GM12801 (cell line): ENCODE results near the gene BBS7.

Experiments used
- TF ChIP-seq, protein P1 (sequence below): IDR thresholded peaks from one replicate; pipeline ENCODE4 v1.5.1; 2011; ENCODE audit warnings: control low read depth; ENCODE audit not compliant: insufficient read length; ENCODE audit errors: extremely low read depth

Gene BBS7

DNA sequence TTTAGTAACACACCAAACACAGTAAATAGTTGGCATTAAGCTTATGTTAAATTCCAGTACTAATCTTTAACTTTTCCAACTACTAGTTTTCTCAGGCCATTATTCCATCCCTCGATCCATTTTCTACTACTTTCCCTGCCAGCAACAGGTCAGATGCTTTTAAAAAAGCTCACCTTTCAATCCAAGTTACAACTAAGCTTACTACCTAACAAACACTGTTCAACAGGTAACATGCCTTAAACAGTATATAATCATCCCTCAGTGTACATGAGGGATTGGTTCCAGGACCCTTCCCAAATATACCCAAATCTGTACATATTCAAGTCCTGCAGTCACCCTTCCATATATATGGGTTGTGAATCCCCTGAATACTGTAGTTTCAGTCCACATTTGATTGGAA, 52.1 kb downstream of the BBS7 start:
- TF ChIP-seq, protein P1, sequence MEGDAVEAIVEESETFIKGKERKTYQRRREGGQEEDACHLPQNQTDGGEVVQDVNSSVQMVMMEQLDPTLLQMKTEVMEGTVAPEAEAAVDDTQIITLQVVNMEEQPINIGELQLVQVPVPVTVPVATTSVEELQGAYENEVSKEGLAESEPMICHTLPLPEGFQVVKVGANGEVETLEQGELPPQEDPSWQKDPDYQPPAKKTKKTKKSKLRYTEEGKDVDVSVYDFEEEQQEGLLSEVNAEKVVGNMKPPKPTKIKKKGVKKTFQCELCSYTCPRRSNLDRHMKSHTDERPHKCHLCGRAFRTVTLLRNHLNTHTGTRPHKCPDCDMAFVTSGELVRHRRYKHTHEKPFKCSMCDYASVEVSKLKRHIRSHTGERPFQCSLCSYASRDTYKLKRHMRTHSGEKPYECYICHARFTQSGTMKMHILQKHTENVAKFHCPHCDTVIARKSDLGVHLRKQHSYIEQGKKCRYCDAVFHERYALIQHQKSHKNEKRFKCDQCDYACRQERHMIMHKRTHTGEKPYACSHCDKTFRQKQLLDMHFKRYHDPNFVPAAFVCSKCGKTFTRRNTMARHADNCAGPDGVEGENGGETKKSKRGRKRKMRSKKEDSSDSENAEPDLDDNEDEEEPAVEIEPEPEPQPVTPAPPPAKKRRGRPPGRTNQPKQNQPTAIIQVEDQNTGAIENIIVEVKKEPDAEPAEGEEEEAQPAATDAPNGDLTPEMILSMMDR: no peak

DNA sequence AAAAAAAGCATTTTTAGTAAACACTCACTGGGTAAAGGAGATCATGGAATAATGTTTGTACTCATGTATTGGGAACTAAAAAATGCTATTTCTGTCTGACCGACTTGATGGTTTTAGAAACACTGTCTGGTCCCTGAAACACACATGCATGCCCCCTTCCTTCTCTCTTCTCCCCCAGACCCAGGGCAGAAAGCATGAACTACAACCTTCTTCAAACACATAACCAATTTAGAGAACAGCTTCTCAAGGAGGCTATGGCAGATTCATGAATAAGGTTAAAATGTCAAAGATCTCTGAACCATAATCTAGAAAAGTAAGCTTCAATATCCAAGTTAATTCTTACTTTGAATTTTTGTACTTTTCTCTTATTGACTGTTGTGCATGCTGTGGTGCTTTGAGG, 52.6 kb downstream of the BBS7 start:
- TF ChIP-seq, protein P1: no peak

DNA sequence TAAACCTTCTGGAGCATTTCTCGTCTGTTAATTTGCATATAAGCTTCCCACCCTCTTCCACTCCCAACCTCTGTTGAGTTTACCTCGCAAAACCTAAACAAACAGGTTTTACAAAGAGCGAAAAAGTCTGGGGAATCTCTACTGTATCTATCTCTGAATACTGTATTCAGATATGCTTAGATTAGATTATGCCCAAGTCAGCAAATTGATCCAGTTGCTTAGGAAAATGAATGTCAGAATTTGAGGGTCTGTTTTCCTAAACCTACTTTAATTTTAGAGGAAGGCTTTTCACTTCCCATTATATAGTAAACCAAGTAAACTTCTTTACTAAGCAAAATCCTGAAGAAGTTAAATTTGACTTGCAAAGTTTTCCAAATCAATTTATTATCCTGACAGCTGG, 53.3 kb downstream of the BBS7 start:
- TF ChIP-seq, protein P1: no peak

DNA sequence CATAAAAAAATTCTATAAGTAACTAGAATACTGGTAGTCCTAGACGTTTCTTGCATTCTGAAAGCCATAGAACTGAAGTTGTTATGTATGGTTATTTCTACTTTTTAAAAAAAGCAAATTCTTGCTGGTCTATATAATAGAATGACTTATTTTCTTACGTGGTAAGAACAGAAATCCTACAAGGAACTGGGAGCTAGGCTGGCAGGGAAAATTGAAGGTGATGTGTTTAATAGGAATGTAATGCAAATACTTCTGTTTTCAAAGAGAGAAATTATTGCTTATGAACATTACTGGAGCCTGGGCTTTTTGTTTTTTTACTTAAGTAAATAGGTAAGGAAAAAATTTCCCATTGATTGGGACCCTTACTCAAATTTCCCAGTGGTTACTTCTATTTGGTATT, 55.5 kb downstream of the BBS7 start:
- TF ChIP-seq, protein P1: no peak

DNA sequence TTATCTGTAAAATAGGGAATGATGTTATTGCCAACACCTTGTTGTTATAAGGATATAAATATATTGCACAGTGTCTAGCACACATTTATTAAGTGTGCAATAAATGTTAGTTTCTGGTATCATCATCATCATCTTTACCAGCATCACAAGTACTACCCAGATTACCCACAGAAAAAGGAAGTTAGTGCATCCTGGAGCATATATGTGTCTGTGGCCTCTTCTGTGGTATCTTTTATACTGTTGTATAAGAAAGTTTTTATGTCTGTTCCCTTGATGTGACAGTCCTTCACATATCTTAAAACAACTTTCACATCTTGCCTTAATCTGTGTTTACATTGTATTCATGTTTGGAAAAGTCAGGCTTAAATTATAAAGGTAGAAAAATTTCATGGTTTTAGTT, 59.2 kb downstream of the BBS7 start:
- TF ChIP-seq, protein P1: no peak

DNA sequence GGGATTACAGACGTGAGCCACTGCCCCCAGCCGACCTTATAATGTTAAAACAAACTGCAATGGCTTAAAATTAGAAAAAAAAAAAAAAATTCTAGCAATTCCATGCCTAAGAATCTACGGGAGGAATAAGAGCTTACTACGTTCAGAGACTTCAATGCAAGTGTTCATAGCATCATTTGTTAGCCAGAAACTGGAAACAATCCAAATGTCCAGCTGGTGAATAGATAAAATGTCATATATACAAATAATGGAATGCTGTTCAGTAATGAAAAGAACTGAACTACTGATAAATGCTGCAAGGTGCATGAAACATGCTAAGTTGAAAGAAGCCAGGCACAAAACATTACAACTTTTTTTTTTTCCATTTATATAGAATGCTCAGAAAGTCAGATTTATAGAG, 63.9 kb downstream of the BBS7 start:
- TF ChIP-seq, protein P1: no peak

DNA sequence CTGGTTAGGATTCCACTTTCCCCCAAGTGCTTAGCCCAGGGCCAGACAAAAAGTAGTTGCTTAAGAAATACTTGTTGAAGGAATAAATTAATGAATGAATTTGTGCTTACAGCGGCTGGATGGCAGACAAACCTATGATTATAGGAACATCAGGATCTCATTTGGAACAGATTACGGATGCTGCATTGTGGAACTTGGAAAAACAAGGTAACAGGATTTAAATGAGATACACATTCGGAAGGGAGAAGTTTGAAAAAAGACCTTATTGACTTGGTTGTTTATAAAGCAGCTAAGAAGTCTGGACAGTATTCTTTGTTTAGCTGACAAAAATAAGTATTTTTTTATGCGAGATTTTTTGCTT, 68.6 kb downstream of the BBS7 start:
- TF ChIP-seq, protein P1: no peak
